Thyroid gland (tissue), 4 donors: ENCODE results near the gene GLRA3. TPM values are rescaled to one million over a fixed set of nuclear protein-coding genes. Genes with fewer than 3 reads are reported as not detected.
A peak's percentile ranks its signal among the peaks of the same experiment; 100 is the strongest.

Source experiments
- DNase-seq, 2 donors: peaks; one replicate each; pipeline ENCODE4 v3.0.0-alpha.2; 2019
- H3K27ac ChIP-seq, 3 donors: fragments of 200-600 bp; sonication (generic); 1 replicate in 2 of 3; 2 replicates in 1 of 3; pipeline ENCODE4 v1.5.1; 2016 to 2019; ENCODE audit warnings: mild to moderate bottlenecking in 1 of 3, moderate library complexity in 1 of 3
- H3K27me3 ChIP-seq: fragments of 200-600 bp; sonication (generic); one replicate; pipeline ENCODE4 v1.5.1; 2019
- H3K36me3 ChIP-seq, 2 donors: fragments of 200-600 bp; sonication (generic); one replicate each; pipeline ENCODE4 v1.5.1; 2016 to 2019
- H3K4me1 ChIP-seq, 2 donors: fragments of 200-600 bp; sonication (generic); one replicate each; pipeline ENCODE4 v1.5.1; 2017 to 2019
- H3K4me3 ChIP-seq, 3 donors: fragments of 200-600 bp; sonication (generic); replicated peaks in 1 of 3; 1 replicate in 2 of 3; 2 replicates in 1 of 3; pipeline ENCODE4 v1.5.1; 2016; ENCODE audit warnings: mild to moderate bottlenecking in 1 of 3
- H3K9me3 ChIP-seq: fragments of 200-600 bp; sonication (generic); one replicate; pipeline ENCODE4 v1.5.1; 2017
- CTCF ChIP-seq, 6 experiments: fragments of 200-600 bp in 3 of 6; fragments of 450-650 bp in 3 of 6; sonication (generic) in 3 of 6; IDR thresholded peaks; one replicate each; pipeline ENCODE4 v1.5.1; 2016 to 2019; ENCODE audit warnings: antibody characterized with exemption in 6 of 6, mild to moderate bottlenecking in 2 of 6, inconsistent platforms in 1 of 6, moderate library complexity in 1 of 6
- POLR2A ChIP-seq, 2 donors: fragments of 450-650 bp; IDR thresholded peaks; one replicate each; pipeline ENCODE4 v1.6.1; 2017; ENCODE audit warnings: antibody characterized with exemption in 2 of 2, mild to moderate bottlenecking in 2 of 2, moderate library complexity in 1 of 2
- WGBS, 2 donors: methylation state at CpG; one replicate each; pipeline ENCODE4 v1.1.5; 2017; 5-methylcytosine and 5-hydroxymethylcytosine counted together
- intact Hi-C: fragments of 100-400 bp; cut with DNase I; formaldehyde crosslinking; loops from one replicate; pipeline ENCODE4 v1.15.1; 2023
- total RNA-seq, 4 donors: library from RNA; depleted of rRNA; stranded (reverse); fragments of >200 nt; gene quantifications; one replicate each; pipeline ENCODE4 v1.2.3, GENCODE V29; 2016

The GLRA3 gene
- total RNA-seq, 4 donors from 2014 or later: not detected

- H3K36me3 ChIP-seq: no peaks in the 10 kb centered on the region
- H3K27ac ChIP-seq: no peak overlapping the region
- DNase-seq: no peak
- H3K4me3 ChIP-seq: no peak overlapping the region
- no peak for TF ChIP-seq POLR2A (IDR thresholded peaks at IDR 0.05)
- TF ChIP-seq CTCF (IDR thresholded peaks at IDR 0.05): no peak
- 89% methylated on average over 4 of the region's 4 CpGs for WGBS, 2 donors
- H3K4me1 ChIP-seq: no peaks in the 10 kb centered on the region
- H3K27me3 ChIP-seq: no peaks in the 10 kb centered on the region
- intact Hi-C loops: no loop called here
- no peaks in the 10 kb centered on the region for H3K9me3 ChIP-seq
Measured at GRCh38 chr4:174734181-174734580, 94.9 kb downstream of the GLRA3 start.

GRCh38 chr4:174717828-174718227 lies 111.2 kb downstream of the GLRA3 start:
- Histone ChIP-seq H3K27me3 (no peaks in the 10 kb centered on the region), H3K9me3 (no peaks in the 10 kb centered on the region), H3K4me3 (no peak overlapping the region), H3K4me1 (no peaks in the 10 kb centered on the region), H3K27ac (no peak overlapping the region), H3K36me3 (no peaks in the 10 kb centered on the region)
- no peak for DNase-seq
- TF ChIP-seq CTCF (IDR thresholded peaks at IDR 0.05) (no peak), POLR2A (IDR thresholded peaks at IDR 0.05) (no peak)
- 42 to 46% methylated on average over 3 of the region's 3 CpGs for WGBS, 2 donors
- intact Hi-C loops: no loop called here

DNA sequence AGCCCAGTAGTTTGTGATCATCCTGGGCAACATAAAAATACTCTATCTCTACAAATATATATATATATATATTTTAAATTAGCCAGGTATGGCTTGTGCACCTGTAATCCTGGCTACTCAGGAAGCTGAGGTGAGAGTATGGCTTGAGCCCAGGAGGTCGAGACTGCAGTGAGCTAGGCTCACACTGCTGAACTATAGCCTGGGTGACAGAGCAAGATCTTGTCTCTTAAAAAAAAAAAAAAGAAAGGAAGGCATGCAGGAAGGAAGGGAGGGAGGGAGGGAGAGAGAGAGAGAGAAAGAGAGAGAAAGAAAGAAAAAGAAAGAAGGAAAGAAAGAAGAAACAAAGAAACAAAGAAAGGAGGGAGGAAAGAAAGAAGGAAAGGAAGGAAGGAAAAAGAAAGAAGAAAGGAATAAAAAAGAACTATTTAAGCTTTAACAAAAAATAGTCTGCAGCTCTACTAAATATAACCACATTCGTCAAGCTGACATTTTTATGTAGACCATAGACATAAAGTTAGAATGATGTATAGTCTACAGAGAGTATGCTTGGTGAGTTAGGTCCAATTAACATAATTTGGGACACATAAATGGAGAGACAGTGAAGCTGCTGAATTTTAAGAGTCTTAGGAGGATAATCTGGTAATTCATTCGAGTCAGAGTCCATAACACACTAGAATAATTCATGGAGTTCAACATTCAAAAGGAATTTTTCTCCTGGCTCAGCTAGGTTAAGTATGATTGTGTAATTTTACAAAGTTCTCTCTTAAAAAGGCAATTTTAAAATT lies 111.9 kb downstream of the GLRA3 start:
- 64 to 73% methylated on average over 3 of the region's 3 CpGs for WGBS, 2 donors
- intact Hi-C loops: no loop called here
- Histone ChIP-seq H3K4me1 (no peaks in the 10 kb centered on the region), H3K36me3 (no peaks in the 10 kb centered on the region), H3K27me3 (no peaks in the 10 kb centered on the region), H3K4me3 (no peak overlapping the region), H3K9me3 (no peaks in the 10 kb centered on the region), H3K27ac (no peak overlapping the region)
- no peak for TF ChIP-seq CTCF (IDR thresholded peaks at IDR 0.05)
- TF ChIP-seq POLR2A (IDR thresholded peaks at IDR 0.05): no peak
- no peak for DNase-seq

GRCh38 chr4:174714393-174715211 lies 114.4 kb downstream of the GLRA3 start:
- DNase-seq: no peak
- WGBS, 2 donors: 53 to 55% methylated on average over 8 of the region's 8 CpGs
- no peaks in the 10 kb centered on the region for H3K36me3 ChIP-seq
- H3K4me1 ChIP-seq: no peaks in the 10 kb centered on the region
- intact Hi-C loops: no loop called here
- no peak overlapping the region for H3K27ac ChIP-seq
- no peaks in the 10 kb centered on the region for H3K27me3 ChIP-seq
- H3K9me3 ChIP-seq: no peaks in the 10 kb centered on the region
- no peak overlapping the region for H3K4me3 ChIP-seq
- no peak for TF ChIP-seq POLR2A (IDR thresholded peaks at IDR 0.05)
- peak in 3 of 6 experiments; percentile 21 to 42 (median 28) for TF ChIP-seq CTCF (IDR thresholded peaks at IDR 0.05)

GRCh38 chr4:174713821-174714220 lies 115.2 kb downstream of the GLRA3 start:
- no peaks in the 10 kb centered on the region for H3K27me3 ChIP-seq

More at GRCh38 chr4:174713821-174714220, 115.2 kb downstream of the GLRA3 start:
- no peak overlapping the region for H3K27ac ChIP-seq
- TF ChIP-seq CTCF (IDR thresholded peaks at IDR 0.05) (no peak), POLR2A (IDR thresholded peaks at IDR 0.05) (no peak)
- DNase-seq: no peak
- WGBS, 2 donors: 58 to 64% methylated on average over 2 of the region's 2 CpGs
- H3K9me3 ChIP-seq: no peaks in the 10 kb centered on the region
- H3K4me3 ChIP-seq: no peak overlapping the region
- no peaks in the 10 kb centered on the region for H3K4me1 ChIP-seq
- no peaks in the 10 kb centered on the region for H3K36me3 ChIP-seq
- intact Hi-C loops: no loop called here
